GM21360 (cell line): ENCODE data around the gene NCAPG2.
"Not testable (repeated sequence)": the region's sequence is repeated elsewhere in the genome, so short reads cannot be mapped to it uniquely, and the experiment has no call there.

Experiments used
- ATAC-seq: cut with Tn5 transposase; IDR thresholded peaks from one replicate; pipeline ENCODE4 v1.9.1; 2021; ENCODE audit warnings: mild to moderate bottlenecking, moderate library complexity; ENCODE audit not compliant: unreplicated experiment

NCAPG2 gene

DNA sequence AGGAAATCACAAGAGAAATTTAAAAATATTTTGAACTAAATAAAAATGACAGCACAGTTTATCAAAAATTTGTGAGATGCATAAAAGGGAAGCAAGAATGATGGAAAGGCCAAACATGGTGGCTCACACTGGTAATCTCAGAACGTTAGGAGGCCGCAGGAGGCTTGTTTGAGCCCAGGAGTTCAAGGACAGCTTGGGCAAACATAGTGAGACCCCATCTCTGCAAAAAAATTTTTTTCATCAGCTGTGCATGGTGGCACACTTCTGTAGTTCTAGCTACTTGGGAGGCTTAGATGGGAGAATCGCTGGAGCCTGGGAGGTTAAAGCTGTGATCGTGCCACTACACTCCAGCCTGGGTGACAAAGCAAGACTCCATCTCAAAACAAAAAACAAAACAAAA is 62.5 kb downstream of the NCAPG2 start:
- no peak for ATAC-seq

DNA sequence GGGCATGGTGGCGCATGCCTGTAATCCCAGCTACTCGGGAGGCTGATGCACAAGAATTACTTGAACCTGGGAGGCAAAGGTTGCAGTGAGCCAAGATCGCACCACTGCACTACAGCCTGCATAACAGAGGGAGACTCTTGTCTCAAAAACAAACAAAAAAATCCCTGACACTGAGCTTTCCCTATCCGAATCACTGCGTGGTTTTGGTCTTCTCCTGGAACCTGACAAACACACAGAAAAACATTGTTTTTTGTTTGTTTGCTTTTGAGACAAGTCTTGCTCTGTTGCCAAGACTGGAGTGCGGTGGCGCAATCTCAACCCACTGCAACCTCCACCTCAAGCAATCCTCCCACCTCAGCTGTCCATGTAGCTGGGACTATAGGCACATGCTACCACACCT is 66.6 kb downstream of the NCAPG2 start:
- ATAC-seq: no peak

DNA sequence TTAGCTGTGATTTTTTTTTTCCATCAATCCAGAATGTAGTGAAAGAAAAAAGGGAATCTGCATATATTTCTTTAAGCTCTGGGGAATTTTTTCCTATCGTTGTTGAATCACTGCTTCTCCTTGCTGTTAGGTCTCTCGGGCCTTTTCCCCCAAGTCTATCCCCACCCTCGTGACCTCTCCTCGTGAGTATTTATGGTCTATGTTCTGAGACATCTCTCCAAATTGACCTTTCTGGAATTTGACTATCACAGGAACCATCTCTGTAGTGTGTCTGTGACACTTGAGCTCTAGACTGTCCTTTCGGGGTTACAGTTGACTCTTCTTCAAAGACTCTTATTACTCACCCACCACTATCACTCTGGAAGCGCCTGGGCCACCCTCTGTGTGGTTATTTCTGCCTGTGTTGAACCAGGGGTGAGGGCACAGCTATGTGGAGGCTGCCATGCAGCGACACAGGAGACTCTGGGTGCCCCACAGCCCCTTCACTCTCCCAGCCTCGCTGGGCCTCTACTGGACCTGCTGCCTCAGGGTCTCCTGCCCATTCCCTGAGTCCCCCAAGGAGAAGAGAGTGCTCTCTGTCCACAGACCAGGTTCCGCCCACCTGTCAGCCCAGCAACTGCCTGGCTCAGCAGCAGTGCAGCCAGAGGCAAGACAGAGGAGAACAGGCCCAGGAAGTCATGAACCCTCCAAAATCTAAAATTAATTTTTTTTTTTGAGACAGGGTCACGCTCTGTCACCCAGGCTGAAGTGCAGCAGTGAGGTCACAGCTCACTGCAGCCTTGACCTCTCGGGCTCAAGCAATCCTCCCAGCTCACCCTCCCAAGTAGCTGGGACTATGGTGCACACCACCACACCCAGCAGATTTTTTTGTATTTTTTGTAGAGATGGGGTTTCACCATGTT is 71.3 kb downstream of the NCAPG2 start:
- ATAC-seq: peak; percentile 67

DNA sequence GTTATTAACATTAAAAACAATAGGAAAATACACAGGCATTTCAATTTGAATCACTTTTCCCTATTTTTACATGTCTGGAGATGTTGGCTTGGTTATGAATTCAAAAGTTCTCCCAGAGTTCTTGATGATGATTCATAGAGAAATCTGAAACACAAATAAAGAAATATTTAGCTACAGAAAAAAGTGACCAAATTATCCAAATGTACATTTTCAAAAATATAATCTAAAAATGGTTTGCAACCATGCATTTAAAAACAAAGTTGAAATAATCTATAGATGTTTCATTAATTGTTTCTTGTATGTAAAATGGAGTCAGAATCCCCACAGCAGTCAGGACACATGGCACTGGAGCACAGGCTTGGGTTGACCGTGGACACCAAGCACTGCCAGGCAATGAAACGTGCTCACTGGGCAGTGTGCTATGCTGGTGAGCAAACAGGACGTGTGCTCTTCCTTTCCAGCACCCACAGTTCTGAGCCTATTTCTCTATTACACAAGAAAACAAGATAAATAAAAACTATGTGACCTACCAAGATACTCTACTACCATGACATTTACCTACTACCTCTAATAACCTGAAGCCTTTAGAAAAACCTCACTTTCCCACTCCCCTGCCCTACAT is 72.9 kb downstream of the NCAPG2 start:
- no peak for ATAC-seq

DNA sequence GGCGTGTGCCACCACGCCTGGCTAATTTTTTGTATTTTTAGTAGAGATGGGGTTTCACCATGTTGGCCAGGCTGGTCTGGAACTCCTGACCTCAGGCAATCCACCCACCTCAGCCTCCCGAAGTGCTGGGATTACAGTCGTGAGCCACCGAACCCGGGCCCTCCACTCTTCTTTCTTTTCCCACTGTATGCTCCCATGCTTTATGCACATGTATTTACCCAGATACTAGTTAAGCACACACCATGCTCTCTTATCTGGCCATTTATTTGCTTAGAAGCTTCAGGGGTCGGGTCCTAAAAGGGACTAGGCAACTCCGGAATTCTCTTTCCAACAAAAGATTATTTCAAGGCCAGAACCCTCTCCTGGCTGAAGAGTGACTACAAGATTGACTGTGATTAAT is 78.3 kb downstream of the NCAPG2 start:
- ATAC-seq: not testable (repeated sequence)

DNA sequence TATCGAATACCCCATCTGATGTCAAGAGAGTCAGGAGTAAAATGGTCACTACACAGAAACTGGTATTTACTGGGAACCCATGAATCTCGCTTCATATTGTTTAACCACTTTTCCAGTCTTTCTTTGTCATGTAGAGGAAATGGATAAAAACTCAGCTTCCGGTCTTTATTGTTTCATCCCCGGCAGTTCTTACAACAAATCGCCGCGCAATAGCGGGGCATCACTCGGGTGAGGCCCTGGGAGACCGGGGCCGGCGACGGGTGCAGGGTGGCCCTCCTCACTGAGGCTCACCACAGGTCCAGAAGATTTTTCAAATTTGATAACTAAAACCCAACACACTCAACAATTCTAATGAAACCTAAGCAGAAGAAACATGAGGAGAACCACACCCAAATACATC is 81.4 kb downstream of the NCAPG2 start:
- ATAC-seq: no peak

DNA sequence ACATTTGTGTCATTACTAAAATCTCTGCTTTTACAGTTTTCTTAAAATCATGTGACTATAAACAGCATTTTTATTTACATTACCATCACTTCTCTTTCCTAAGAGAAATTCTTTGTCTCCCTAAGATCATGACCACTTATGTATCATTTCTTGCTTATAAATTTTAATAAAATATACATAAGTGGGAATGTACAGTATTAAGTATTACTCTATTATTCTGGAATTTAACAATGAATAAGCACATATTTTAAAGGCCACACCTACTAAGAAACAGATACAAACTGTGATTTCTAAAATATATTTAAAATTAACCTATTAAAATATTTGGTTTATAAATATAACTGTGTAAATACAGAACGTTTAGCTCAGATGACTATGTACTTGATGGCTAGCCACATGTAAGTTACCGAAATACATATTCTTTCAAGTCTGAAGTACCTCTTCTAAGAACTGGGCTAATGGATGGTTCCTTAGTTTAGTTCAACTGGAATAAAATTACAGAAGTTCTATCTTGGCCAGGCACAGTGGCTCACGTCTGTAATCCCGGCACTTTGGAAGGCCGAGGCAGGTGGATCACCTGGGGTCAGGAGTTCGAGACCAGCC is 83.7 kb downstream of the NCAPG2 start:
- ATAC-seq: no peak

DNA sequence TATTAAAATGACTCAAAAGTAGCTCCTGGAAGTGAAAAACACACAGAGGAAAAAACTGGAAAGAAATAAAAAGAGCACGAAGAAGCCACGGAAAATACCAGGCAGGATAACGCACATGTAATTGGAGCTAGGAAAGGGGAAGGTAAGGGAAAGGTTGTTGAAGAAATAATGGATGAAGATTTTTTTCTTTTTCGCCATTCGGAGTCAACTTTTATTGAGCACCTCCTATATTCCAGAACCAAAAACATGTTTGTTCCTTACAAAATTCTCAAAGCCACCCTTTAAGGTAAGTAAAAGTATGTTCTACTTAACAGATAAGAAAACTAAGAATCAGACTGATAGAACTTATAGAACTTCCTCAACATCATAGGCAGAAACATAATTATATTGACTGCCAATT is 84.2 kb downstream of the NCAPG2 start:
- no peak for ATAC-seq

DNA sequence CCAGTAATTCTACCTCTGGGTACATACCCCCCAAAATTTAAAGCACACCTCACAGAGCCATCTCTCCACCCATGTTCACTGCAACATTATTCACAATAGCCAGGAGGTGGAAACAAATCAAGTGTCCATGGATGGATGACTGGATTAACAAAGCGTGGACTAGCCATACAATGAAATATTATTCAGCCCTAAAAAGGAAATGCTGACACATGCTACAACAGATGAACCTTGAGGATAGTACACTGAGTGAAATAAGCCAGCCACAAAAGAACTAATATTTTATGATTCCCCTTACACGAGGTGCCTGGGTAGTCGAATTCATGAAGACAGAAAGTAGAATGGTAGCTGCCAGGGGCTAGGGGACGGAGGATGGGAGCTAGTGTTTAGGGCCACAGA is 85.9 kb downstream of the NCAPG2 start:
- no peak for ATAC-seq

DNA sequence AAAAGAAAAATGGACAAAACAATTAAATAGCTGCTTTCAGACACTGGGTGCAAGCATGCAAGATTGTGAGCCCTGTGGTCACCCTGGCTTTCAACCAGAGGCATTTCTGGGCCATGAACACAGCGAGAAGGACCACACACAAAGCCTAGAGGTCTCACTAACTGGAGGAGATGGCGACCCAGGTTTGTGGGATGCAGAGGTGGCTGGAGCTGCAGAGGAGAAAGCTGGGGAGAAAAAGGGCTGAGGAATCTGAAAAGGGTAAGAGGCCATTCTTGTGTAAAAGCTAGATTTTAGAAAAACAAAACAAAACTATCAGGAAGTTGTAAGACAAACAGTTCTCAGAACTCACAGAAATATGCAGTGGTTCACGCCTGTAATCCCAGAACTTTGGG is 86.9 kb downstream of the NCAPG2 start:
- no peak for ATAC-seq

DNA sequence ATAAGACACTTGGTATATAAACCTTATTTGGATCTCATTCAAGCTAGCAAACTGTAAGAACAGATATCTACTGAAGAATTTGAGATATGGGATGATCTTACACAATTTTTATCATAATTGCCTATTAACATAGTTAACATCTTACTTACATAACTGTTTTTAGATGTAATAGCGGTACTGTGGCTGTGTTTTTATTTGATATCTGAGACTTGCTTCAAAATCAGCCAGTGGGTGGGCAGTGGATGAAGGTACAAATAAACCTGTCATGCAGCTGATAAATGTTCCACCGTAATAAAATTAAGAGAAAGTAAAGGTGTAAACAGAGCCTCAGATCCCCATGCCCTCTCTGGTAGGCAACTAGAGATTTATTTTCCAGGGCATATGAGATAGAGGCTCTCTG is 88.6 kb downstream of the NCAPG2 start:
- no peak for ATAC-seq

DNA sequence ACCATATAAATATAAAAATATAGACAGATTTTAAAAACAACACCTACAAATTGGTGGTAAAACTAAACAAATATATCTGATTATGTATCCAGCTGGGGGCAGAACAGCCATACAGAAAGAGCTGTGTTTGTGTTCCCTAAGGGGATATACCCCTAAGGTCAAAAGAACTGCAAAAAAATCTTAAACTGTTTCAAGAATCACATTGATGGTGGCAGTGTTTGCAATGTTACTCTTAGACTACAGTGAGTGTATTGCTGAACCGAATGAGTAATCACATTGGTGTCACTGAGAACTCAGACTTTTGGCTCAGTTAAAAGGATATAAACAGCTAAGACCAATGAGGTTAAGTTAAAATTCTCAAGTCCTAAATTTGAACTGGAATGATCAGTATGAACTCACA is 89.9 kb downstream of the NCAPG2 start:
- no peak for ATAC-seq

DNA sequence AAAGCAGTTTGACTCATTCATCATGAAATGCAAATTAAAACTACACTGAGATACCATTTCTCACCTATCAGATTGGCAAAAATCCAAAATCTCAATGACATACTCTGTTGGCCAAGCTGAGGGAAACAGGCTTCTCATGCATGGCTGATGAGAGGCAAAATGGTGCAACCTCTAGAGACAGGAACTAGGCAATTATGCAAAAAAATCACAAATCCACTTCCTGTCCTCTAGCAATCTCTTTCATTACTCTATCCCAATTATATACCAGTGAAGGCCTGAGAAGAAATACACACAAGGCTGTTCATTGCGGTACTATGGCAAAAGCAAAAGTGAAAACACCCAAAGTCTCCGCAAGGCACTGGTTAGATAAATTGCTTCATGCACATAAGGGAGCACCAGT is 91.1 kb downstream of the NCAPG2 start:
- peak; percentile 94 for ATAC-seq

DNA sequence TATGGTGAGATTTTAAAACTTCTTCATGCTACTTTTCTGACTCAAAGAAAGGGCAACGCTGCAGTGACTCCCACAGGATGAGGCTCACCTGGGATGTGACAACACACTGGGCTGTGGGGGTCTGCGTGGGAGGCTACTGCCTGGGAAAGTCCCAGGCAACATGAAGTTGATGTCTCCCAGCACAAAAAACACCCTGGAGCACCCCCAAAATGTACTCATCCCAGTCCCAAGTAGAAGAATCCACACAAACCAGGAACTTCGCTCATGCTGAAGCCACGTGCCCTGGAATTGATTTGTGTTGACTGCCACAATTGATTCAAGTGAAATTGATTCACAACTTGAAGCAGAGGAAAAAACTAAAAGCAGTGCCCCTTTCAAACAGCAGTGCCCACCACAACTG is 92.1 kb downstream of the NCAPG2 start:
- no peak for ATAC-seq

DNA sequence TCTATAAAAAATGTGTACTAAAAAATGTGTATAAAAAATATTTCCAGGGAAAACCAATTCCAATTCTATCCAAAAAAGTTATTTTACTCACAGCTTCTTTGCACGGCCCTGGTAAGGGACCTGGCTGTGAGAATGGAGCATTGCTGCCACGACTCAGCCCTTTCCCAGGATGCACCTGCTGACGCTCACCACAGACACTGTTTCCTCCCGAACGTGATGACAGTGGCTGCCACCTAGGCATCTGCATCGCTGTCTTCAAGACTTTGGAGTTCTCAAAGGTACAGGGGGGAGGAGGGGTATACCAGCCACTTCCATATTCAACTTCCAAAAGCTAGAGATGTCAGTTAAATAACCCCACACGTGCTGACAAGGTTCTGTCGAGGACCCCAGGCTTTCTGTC is 93.1 kb downstream of the NCAPG2 start:
- no peak for ATAC-seq

DNA sequence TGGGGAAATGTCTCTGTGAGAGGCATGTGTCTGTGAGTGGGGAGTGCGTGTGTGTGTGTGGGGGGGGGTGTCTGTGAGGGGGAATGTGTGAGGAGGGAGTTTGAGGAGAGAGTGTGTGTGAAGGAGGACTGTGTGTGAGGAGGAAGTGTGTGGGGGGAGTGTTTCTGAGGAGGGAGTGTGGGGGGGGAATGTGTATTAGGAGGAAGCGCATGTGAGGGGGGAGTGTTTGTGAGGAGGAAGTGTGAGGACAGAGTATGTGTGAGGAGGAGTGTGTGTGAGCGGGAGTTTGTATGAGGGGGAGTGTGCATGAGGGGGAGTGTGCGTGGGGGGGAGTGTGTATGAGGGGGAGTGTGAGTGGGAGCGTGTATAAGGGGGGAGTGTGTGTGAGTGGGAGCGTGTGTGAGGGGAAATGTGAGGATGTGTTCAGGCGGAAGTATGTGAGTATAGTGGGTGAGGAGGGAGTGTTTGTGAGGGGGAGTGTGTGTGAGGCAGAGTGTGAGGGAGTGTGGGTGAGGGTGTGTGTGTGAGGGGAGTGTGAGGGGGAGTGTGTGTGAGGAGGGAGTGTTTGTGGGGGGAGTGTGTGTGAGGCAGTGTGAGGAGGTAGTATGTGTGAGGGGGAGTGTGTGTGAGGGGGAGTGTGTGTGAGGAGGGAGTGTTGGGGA is 95.2 kb downstream of the NCAPG2 start:
- ATAC-seq: no peak

DNA sequence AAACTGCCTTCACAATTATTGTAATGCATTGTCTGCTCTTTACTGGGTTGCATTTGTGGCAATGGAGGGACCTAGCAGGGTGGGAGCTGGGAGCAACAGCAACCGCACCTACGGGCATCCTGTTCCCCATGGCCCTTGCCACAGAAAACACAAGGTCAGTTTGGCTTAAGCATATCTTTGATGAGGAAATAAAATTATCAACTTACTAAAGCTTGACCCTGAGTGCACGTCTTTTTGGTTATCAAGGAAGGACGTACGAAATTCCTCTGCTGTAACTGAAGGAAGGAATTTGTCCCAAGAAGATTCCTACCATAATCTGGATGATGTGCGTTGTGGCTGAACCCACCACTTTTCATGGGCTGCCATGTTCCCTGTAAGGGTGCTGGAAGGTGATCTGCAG is 97.0 kb downstream of the NCAPG2 start:
- no peak for ATAC-seq

DNA sequence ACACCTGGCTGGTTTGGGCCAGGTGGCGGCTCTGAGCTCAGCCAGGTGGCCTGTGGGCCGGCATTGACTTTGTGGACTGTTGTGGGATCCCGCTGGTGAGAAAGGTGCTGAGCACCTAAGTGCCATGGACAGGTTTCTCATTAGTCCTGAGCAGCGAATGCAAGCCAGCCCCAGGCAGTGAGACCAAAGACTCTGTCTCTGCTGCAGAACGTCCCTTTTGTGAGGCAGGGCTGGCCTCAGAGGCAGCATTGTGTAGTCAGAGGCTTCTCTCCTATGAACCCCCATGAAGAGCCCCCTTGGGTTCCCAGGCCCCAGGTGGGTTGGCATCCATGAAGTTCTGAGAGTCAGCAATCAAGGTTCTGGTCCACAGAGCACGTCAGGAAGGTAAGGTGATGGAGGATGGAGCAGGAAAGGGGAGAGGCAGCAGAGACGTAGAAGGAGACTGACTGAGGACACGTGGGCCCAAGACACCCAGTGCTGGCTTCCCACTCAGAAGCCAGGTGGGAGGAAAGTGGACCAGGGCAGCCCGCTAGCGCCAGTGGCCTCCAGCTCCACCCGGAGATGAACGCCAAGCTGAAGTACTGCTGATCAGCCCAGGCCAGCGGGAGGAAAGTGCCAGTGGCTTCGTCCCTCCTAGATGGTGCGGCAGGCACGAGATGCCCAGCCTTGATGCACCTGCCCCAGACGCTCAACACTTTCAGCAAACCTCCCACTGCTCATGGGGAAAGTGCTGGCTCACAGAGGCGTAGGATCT is 97.8 kb downstream of the NCAPG2 start:
- ATAC-seq: no peak

DNA sequence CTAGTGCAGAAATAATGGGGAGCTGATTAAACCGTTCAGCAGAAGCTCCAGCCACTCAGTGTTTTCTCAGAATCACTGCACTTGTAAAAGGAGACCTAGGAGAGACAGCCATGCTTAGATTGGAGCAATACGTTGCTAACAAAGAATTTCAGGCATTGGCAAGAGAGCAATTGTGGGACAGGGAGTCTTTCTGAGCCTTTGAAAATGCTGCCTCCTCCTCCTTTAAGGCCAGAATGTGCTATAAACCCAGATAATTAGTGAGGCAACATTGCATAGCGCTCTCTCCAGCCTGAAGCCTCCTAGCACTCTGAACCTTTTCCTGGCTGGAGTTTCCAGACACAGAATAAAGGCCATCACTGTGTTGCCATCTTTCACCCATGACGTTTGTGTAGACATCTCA is 98.5 kb downstream of the NCAPG2 start:
- no peak for ATAC-seq

DNA sequence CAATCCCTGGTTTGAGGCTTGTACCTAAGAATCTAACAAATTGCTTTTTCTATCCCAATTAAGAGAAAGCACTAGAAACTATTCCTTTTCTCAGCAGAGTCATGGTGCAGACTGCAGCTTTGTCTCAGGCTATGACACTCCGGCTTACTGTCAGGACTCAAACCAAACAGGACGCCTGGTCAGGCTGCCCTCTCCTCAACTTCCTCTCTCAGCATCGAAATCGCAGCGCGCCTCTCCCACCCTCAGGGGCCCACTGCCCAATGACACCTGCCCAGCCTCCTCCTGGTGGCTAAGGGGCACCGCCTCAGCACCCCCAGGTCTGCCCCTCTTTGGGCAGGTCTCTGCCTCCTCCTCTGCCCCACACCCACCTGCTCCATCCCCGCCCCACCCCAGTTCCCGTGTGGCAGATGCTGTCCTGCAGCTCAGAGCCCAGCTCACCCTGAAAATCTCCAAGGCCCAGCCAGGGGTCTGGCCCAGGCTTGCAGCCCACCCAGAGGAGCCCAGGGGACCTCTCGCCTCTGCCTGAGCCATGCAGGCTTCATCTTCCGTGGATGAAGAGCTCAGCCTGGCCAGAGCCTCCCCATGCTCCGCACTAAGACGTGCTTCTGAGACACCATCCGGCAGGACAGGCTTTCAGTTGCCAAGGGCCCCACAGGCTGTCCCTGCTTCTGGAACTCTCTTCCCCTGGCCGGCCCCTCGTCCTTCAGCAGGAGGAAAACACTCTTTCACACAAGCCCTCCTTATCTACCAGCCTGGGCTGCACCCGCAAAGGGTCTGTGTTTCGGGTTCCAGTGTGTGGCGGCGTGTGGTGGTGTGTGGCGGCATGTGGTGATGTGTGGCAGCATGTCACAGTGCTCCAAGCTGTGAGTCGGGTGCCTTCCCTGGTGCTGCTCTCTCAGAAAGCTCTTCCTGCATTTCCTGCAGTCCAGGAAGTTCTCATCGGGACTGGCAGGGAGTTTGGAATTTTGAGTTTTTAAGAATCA is 100.5 kb downstream of the NCAPG2 start:
- ATAC-seq: no peak
